ENCODE results near the gene FBXO9.
"Not testable (repeated sequence)": the region's sequence is repeated elsewhere in the genome, so short reads cannot be mapped to it uniquely, and the experiment has no call there.

Gene FBXO9

DNA sequence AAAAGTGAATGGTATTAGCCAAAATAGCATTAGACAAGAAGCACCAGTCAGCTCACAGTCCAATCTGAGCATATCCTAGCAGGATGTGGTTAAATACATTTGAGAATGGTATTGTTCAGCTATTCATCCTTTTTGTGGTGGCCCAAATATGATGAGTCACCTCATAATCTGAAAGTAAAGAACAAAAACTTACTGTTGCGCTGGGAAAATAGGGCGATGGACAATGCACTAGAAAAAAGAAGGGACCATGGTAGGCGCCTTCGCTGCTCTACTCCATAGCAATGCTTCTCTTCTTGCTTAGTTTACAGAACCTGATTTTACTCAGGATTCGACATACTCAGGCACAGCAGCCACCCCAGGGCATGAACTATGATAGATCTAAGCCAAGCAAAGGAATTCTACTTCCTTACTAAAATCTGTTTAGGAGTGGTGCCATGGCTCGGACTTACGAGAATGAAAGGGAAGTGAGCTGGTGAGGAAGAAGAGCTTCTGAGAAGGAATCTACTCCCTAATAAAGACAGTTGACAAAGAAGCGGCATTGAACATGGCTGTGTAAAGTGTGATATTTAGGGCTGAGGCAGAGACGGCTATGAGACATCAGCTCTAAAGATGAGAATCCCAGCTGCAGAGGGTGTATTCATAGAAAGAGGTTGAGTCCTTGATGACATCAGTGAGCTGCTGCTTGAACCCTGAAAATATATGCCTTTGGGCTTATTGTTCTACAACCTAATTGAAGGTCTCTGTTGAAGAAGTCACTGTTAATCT lies 16.6 kb upstream of the FBXO9 start:
- DNase-seq (ENCODE audit: low read depth) = no peak

DNA sequence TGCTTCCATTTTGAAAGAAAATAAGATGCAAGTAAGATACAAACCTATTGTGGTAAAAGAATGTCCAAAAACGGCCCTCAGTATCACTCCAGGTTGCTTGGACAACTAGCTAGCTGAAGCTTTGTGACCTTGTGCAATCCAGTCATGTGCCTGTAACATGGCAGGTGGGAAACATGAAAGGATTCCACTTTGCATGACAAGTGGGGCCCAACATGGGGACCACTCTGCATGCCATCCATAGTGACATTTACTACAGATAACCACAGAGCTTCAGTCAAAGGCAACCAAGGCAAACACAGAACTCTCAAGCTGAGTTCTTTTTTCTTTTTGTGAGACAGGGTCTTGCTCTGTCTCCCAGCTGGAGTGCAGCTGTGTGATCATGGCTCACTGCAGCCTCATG lies 15.8 kb upstream of the FBXO9 start:
- DNase-seq (ENCODE audit: low read depth) = no peak

DNA sequence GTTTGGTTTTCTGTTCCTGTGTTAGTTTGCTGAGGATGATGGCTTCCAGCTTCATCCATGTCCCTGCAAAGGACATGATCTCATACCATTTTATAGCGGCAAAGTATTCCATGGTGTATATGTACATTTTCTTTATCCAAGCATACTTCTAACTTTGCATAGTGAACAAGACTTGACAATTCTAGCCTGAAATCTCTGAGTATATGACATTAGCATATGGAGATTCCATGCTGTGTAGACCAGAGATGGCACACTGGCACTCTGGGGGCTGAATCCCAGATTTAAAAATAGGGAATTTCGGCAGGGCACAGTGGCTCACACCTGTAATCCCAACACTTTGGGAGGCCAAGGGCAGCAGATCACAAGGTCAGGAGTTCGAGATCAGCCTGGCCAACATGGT lies 13.1 kb upstream of the FBXO9 start:
- DNase-seq (ENCODE audit: low read depth) = not testable (repeated sequence)

DNA sequence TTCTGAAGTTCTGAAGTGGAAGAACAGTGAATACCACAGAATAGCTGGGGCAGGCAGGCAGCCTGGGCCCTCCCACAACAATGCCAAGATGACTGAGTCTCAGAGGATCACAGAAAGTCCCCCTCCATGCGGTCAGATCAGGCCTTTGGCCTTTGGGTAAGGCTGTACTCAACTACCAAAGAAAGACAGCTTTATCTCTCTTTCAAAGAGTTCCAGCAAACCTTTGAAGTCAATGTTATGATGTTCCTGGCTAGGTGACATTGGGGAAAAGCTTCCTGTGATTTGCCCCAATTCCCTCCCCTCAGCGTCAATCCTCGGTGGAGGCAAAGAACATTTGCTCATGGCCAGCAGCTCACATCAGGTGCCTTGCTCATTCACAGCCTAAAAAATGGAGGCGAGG lies 10.7 kb upstream of the FBXO9 start:
- no peak for DNase-seq (ENCODE audit: low read depth)

DNA sequence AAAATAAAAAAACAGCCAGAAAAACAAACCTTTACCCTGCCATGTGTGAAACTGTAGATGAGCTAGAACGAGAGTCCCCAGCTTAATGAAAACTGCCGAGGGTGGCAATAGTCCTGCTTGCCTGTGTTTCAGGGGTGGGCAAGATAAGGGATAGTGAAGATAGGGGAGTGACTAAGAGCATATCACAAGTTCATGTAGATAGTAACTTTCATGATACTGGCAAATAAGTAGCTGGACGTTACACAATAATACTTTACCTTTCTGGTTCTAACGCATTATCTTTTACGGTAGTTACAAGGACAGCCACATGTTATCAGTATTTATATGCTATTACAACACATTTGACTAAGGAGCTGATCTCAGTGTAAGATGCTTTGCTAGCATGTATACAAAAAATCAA lies 9.3 kb upstream of the FBXO9 start:
- DNase-seq (ENCODE audit: low read depth) = no peak

DNA sequence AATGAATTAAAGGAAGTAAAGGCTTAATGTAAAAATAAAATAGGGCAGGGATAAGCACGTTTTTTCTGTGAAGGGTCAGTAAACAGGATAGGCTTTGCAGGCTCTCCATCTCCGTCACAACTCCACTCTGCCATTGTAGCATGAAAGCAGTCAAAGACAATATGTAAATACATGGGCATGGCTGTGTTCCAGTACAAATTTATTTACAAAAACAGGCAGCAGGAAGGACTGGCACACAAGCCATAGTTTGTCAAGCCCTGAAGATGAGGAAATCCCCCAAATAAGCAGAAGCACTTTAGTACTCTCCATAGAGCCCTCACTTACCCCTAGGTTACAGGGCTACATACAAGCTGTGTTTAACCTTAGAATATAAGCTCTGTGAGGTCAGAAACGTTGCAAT lies 8.9 kb upstream of the FBXO9 start:
- DNase-seq (ENCODE audit: low read depth) = no peak

DNA sequence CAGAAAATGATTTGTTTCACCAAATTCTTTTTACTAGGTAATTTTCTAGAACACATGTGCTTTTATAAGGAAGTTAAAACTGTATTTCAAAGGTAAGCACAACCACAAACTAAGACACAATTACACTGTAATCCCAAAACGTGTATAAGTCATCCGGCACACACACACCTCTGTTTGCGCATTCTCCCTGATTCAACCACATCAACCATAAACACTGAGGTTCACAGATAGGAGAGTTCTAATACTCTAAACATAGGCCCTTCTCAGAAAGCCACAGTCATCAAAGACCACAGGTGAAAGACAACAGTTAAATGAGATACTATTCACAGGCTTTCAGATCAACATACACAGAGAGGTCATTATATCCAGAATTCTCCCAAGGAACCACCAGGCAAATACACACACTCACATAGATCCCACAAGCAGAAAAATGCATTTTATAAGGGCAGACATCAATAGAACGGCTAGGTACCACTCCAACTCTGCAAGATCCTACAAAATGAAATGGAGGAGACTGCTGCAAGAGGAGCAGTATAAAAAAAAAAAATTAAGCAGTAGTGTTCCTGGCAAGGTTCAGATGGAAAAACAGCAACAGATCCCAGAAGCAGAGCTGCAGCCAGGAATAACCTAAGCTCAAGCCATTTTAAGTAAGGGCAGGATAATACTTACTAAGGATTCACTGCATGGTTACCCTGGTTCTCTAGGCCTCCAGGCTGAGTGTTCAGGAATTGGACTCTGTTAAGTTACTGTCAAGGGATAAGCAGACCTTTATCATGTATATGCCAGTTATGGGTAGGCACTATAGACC lies 6.6 kb upstream of the FBXO9 start:
- no peak for DNase-seq (ENCODE audit: low read depth)

DNA sequence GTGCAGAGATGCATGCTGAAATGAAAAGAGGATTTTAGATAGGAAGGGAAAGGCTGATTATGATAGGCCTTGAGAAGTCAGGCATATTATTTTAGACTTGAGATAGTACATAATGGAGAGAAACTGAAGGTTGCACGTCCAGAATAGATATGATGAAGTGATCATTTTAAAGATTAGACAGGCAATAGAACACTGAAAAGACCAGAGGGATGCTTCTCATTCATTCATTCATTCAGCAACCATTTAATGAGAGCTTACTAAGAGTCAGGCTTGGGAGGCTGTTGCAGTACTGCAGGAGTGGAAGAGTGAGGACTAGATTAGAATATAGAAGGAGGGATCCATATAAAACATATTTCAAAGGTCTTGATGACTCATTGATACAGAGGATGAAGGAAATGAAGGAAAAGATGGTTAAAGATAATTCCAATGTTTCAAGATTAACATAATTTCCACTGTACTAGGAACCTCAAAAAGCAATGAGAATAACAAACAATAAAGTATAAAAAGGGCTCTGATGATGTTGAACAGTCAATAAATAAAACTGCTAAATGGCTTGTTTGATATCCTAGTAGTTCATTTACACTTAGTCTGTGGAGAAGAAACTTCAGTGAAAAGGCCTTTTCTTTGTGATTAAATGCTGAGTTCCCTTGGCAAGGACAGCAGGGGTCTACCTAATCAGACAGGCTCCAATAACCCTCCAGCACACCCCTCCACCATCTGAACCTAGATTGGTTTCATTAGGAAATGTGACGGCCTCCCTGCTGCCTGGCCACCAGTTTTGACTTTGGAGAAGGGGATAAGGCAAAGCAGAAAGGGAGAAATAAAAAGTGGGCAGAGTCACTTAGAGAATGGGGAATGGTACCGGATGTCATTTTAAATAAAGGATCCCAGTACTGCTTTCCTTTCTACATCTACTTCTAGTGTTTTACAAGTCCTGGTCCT lies 5.3 kb upstream of the FBXO9 start:
- DNase-seq (ENCODE audit: low read depth) = no peak

DNA sequence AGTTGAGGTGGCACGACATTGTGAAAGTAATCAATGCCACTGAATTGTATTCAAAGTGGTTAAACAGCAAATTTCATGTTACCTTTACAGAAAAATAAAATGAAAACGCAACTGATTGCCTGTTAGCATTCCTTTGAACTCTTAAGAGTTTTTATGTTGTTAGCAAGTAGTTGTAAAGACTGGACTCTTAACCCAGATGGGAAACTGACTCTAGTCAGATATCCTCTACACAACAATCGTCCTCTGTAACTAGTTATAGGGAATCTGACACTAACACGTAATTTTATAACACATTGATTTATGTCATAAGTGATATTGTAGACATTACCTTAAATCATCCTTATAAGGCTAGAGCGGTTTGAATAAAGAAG lies 3.0 kb upstream of the FBXO9 start:
- no peak for DNase-seq (ENCODE audit: low read depth)

DNA sequence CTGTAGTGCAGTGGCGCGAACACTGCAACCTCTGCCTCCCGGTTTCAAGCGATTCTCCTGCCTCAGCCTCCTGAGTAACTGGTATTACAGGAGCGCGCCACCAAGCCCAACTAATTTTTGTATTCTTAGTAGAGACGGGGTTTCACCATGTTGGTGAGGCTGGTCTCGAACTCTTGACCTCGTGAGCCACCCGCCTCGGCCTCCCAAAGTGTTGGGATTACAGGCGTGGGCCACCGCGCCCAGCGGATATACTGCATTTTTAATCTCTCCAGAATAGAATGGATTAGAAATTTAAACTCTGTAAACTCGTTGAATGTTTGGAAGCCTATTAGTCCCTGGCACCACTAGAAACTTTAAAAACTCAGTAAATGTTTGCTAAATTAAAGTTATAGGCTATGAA lies 949 bp upstream of the FBXO9 start:
- DNase-seq (ENCODE audit: low read depth) = not testable (repeated sequence)

DNA sequence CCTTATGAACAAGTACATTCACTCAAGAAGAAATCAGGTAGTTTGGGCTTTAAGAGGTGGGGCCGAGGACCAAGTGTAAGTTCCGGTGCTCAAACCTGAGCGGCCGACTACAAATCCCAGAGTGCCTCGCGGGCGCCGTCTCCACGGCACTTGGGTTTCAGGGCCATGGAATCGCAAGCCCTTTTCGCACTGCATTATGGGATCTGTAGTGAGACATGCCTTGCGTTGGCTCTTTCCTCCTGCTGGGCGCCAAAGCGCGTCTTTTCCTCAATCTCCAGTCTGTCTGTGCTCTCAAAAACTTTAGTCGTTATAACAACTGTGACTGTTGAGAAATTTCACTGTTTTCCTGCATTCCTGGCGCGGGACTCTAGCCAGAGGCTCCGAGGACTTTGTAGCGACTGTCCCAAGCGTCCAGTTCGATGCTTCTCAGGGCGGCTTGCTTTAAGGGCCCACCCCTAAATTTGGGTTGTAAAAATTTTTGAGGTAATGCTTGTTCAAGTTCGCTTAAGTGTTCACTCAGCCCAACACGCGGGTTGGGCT lies 408 bp upstream of the FBXO9 start:
- DNase-seq (ENCODE audit: low read depth) = peak; percentile 92

DNA sequence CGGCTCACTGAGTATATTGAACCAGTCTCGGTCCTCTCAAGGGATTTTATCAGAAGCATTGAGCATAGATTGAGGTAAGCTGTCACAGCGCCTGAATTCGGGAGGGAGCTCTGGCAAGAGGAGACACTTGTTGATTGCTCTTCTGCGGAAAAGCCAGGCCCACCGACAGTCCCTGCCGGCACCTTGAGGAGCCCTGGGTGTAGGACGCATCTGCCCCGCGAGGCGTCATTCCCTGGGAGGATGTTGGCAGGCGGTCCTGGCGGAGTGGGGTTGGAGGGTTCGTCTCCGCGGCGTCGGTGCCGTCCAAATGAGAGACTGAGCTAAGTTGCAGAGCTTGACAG lies 843 bp downstream of the FBXO9 start:
- no peak for DNase-seq (ENCODE audit: low read depth)

DNA sequence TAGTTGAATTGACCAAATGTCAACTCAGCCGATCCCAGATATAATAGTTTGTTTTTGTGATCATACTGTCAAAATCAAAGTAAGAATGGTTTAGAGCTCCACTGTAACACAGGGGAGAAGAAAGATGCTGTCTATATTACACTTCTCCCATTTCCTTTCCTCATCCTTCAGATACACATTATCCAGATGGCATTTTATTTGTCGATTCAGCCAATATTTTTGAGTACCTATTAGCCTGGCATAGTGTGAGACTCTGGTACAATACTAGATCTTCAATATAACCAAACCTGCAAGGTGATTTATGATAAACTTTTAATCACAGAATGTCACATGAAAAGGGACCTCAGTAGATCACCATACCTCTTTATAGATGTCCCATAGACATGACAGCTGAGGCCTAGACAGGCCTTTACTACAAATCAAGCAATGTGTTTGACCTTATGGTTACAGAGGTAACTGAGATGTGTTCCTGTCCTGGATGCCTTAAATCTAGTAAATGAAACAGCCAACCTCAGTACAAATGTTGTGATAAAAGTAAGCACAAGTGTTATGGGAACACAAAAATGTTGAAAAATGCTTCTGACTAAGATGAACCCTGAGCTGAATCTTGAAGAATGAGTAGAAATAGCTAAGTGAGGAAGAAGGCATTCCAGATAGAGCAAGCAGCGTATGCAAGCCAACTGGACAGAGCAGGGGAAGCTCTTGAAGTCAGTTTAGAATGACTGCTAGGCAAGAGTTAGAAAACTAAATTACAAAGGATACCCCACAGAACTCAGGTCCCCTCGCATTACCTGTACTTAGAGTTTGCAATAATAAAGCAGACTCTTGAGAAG lies 1.9 kb downstream of the FBXO9 start:
- no peak for DNase-seq (ENCODE audit: low read depth)

DNA sequence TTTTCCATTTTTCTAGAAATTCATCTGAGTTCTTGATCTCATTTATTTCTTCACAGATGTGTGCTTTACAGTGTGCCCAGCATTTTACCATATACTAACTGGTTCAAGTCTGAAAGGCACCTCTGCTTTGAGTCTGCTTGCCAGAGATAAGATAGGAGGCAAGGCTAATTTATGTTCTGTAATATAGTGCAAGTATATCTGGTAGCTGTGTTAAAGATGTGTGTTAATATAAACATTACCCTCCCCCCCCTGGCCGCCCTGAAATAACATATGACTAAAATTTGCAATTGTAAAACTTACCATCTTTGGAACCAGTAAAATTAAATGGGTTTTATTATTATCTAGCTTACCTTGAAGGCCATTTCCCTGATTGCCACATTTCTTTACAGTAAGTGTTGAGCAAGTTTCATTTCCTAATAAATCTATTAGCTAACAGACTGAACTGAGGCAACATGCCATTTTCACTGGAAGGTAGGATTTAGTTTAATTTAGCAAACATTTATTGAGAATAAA lies 2.7 kb downstream of the FBXO9 start:
- DNase-seq (ENCODE audit: low read depth) = peak; percentile 33

DNA sequence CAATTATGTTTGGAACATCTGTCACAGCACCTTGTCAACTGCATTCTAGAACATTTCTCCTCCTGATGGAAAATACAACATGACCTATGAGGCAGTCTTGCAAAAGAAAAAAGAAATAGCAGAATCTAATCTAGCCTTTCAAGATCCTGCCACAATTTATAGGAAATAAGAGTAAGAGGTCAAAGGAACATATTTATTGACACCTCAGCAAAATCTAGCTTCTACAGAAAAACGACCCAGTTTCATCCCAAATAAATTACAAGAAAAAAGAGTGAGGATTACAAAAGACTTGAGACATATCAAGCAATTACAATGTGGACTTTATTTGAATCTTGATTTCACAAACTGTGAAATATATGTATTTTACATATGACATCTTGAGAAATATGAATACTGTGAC lies 4.2 kb downstream of the FBXO9 start:
- no peak for DNase-seq (ENCODE audit: low read depth)

DNA sequence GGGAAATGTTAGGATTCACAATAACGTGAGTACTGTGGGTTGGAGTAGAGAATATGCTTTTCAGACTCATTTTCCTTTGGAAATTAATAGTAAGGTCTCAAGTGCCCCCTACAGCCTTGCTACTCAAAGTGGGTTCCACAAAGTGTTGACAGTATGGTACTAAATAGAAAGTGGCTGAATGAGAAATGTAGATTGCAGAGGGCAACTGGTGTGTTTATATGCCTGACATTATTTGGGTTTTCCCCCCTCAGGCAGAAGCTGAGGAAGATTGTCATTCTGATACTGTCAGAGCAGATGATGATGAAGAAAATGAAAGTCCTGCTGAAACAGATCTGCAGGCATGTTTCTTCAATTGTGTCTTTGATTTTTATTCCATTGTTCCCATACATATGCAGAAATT lies 5.6 kb downstream of the FBXO9 start:
- no peak for DNase-seq (ENCODE audit: low read depth)

DNA sequence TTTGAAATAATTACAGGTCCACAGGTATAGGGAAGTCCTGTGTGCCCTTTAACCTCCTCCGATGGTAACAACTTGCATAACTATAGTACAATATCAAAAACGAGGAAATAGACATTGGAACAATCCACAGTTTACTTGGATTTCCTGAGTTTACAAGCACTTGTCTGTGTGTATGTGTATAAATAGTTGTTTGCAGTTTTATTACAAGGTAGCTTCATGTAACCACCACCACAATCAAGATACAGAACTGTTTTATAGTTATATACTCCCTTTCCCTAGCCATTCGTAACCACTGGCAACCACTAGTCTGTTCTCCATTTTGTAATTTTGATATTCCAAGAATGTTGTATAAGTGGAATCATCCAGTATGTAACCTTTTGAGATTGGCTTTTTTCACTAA lies 9.1 kb downstream of the FBXO9 start:
- DNase-seq (ENCODE audit: low read depth) = no peak

DNA sequence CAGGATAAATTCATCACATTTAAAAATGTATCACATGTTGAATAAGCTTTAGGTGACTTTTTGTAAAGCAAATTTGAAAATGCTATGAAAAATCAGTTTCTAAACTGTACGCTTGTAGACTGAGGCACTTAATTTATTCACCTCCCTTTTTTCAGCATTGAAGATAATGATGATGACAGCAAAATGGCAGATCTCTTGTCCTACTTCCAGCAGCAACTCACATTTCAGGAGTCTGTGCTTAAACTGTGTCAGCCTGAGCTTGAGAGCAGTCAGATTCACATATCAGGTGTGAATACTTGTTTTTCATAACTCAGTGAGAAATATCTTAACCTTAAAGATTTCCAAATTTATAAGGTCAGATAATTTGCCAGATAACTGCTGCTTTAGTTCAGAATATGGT lies 15.6 kb downstream of the FBXO9 start:
- no peak for DNase-seq (ENCODE audit: low read depth)

DNA sequence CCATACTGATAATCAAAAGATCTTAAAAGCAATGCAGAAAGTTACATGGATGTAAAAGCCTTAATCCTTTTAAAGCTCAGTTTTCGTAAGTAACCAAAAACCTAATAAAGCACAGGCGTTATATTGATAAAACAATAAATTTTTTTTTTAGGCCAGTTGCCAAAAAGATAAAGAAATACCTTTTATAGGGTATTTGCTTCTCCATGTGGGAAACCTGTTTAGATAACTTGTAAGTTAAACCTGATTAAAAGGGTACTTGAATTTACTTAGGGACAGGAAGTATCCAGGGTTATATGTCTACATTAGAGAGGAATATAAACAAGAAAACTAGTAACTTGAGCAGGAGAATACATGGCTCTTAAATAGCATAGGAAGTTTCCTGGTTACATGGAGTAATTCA lies 21.1 kb downstream of the FBXO9 start:
- DNase-seq (ENCODE audit: low read depth) = no peak

DNA sequence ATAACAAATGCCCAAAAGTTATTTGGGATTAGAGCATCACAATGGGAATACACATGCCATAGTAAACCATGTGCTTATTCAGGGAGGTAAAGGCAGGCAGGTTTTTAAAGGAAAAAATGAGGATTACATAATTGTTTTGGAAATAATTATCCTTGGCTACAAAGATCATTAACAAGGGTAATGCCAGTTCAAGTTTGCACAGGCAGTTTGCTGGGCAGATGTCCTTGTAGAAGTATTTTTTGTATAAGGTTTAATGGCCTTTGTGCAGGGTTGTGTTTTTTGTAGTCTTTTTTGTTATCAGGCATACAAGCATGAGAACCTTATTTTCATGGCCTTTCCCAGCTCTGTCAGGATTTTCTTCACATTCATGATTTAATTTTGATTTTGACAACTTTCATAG lies 24.7 kb downstream of the FBXO9 start:
- DNase-seq (ENCODE audit: low read depth) = no peak

DNA sequence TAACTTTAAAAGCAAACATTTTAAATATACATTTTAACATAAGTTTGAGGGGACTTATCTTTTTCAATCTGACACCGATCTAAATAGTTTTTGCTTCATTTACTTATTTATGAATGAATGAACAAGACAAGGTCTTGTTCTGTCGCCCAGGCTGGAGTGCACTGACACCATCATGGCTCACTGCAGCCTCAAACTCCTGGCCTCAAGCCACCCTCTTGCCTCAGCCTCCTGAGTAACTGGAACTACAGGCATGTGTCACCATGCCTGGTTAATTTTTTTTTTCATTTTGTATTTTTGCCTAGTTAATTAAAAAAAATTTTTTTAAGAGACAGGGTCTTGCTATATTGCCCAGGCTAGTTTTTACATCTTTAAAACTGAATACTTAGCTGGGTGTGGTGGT lies 25.4 kb downstream of the FBXO9 start:
- DNase-seq (ENCODE audit: low read depth) = no peak

Data from CMK (cell line).